Measurements from ENCODE around the gene POLR3K.

The POLR3K gene

GRCh38 chr16:37511-37910 lies 15.9 kb downstream of the POLR3K start:
- Histone ChIP-seq H3K4me3 (ENCODE audit: control insufficient read depth in 1 of 7, extremely low read depth in 1 of 7, insufficient read depth in 4 of 7, low read depth in 2 of 7, low read length in 6 of 7) (no peak overlapping the region), H3K36me3 (ENCODE audit: control insufficient read depth in 4 of 4, insufficient read depth in 4 of 4, low read length in 3 of 4) (peaks cover 0 to 38% (median 7%) of the 10 kb centered on the region in 4 experiments), H3K4me1 (ENCODE audit: control extremely low read depth in 1 of 4, control insufficient read depth in 4 of 4, insufficient read depth in 4 of 4, low read length in 3 of 4) (peaks cover 0 to 43% (median 24%) of the 10 kb centered on the region in 4 experiments), H3K27ac (ENCODE audit: insufficient read depth in 1 of 2, low read depth in 1 of 2, low read length in 2 of 2, poor library complexity in 1 of 2, severe bottlenecking in 2 of 2) (no peak overlapping the region), H3K9me3 (ENCODE audit: control extremely low read depth in 1 of 5, control insufficient read depth in 4 of 5, insufficient read depth in 2 of 5, low read depth in 1 of 5, low read length in 4 of 5) (no peaks in the 10 kb centered on the region), H3K27me3 (replicated peaks in 2 of 5; ENCODE audit: control insufficient read depth in 4 of 5, insufficient read depth in 5 of 5, low read length in 4 of 5) (no peaks in the 10 kb centered on the region)
- 96% methylated on average over 4 of the region's 5 CpGs for WGBS (ENCODE audit: insufficient coverage)
- POLR2A ChIA-PET, result no interaction called here
- CTCF ChIA-PET, result interaction anchor here (1.4 kb wide), 1 partner anchor 9 kb away, joined by 4 read pairs; no protein-coding TSS in a partner anchor
- DNase-seq, result no peak

GRCh38 chr16:36336-36984 lies 16.9 kb downstream of the POLR3K start:
- Histone ChIP-seq H3K9me3 (ENCODE audit: control extremely low read depth in 1 of 5, control insufficient read depth in 4 of 5, insufficient read depth in 2 of 5, low read depth in 1 of 5, low read length in 4 of 5) (no peaks in the 10 kb centered on the region), H3K36me3 (ENCODE audit: control insufficient read depth in 4 of 4, insufficient read depth in 4 of 4, low read length in 3 of 4) (peaks cover 0 to 28% (median 3%) of the 10 kb centered on the region in 4 experiments), H3K27me3 (replicated peaks in 2 of 5; ENCODE audit: control insufficient read depth in 4 of 5, insufficient read depth in 5 of 5, low read length in 4 of 5) (no peaks in the 10 kb centered on the region), H3K4me3 (ENCODE audit: control insufficient read depth in 1 of 7, extremely low read depth in 1 of 7, insufficient read depth in 4 of 7, low read depth in 2 of 7, low read length in 6 of 7) (no peak overlapping the region), H3K4me1 (ENCODE audit: control extremely low read depth in 1 of 4, control insufficient read depth in 4 of 4, insufficient read depth in 4 of 4, low read length in 3 of 4) (peaks cover 0 to 41% (median 24%) of the 10 kb centered on the region in 4 experiments), H3K27ac (ENCODE audit: insufficient read depth in 1 of 2, low read depth in 1 of 2, low read length in 2 of 2, poor library complexity in 1 of 2, severe bottlenecking in 2 of 2) (no peak overlapping the region)
- DNase-seq, result no peak
- WGBS (ENCODE audit: insufficient coverage), result 96% methylated on average over 9 of the region's 15 CpGs
- ChIA-PET CTCF (interaction anchor here (1.0 to 1.4 kb wide), 2 partner anchors 10 to 60 kb away, joined by 3 to 4 read pairs; no protein-coding TSS in a partner anchor), POLR2A (interaction anchor here (0.6 kb wide), 1 partner anchor 43 kb away, joined by 3 read pairs; no protein-coding TSS in a partner anchor)

- DNase-seq, result no peak
- Histone ChIP-seq H3K36me3 (ENCODE audit: control insufficient read depth in 4 of 4, insufficient read depth in 4 of 4, low read length in 3 of 4) (peaks cover 0 to 24% (median 2%) of the 10 kb centered on the region in 4 experiments), H3K27me3 (replicated peaks in 2 of 5; ENCODE audit: control insufficient read depth in 4 of 5, insufficient read depth in 5 of 5, low read length in 4 of 5) (no peaks in the 10 kb centered on the region), H3K27ac (ENCODE audit: insufficient read depth in 1 of 2, low read depth in 1 of 2, low read length in 2 of 2, poor library complexity in 1 of 2, severe bottlenecking in 2 of 2) (peak overlapping the region in 1 of 2 experiments; percentile 30), H3K4me1 (ENCODE audit: control extremely low read depth in 1 of 4, control insufficient read depth in 4 of 4, insufficient read depth in 4 of 4, low read length in 3 of 4) (peaks cover 0 to 41% (median 24%) of the 10 kb centered on the region in 4 experiments), H3K9me3 (ENCODE audit: control extremely low read depth in 1 of 5, control insufficient read depth in 4 of 5, insufficient read depth in 2 of 5, low read depth in 1 of 5, low read length in 4 of 5) (no peaks in the 10 kb centered on the region), H3K4me3 (ENCODE audit: control insufficient read depth in 1 of 7, extremely low read depth in 1 of 7, insufficient read depth in 4 of 7, low read depth in 2 of 7, low read length in 6 of 7) (peak overlapping the region in 1 of 7 experiments; percentile 13)
- 75% methylated on average over 7 of the region's 11 CpGs for WGBS (ENCODE audit: insufficient coverage)
- ChIA-PET POLR2A (interaction anchor here (0.6 kb wide), 1 partner anchor 44 kb away, joined by 3 read pairs; no protein-coding TSS in a partner anchor), CTCF (interaction anchor here (1.0 to 2.0 kb wide), 2 partner anchors 30 to 61 kb away, joined by 3 to 7 read pairs; no protein-coding TSS in a partner anchor)
Measured at GRCh38 chr16:35678-36305, 17.6 kb downstream of the POLR3K start.

- no peaks in the 10 kb centered on the region for H3K27me3 ChIP-seq (replicated peaks in 2 of 5; ENCODE audit: control insufficient read depth in 4 of 5, insufficient read depth in 5 of 5, low read length in 4 of 5)
- H3K36me3 ChIP-seq (ENCODE audit: control insufficient read depth in 4 of 4, insufficient read depth in 4 of 4, low read length in 3 of 4), result peaks cover 0 to 24% (median 2%) of the 10 kb centered on the region in 4 experiments
- 54% methylated on average over 16 of the region's 17 CpGs for WGBS (ENCODE audit: insufficient coverage)
- peak overlapping the region in 3 of 7 experiments; percentile 12 to 40 (median 36) for H3K4me3 ChIP-seq (ENCODE audit: control insufficient read depth in 1 of 7, extremely low read depth in 1 of 7, insufficient read depth in 4 of 7, low read depth in 2 of 7, low read length in 6 of 7)
- H3K4me1 ChIP-seq (ENCODE audit: control extremely low read depth in 1 of 4, control insufficient read depth in 4 of 4, insufficient read depth in 4 of 4, low read length in 3 of 4), result peaks cover 0 to 41% (median 24%) of the 10 kb centered on the region in 4 experiments
- ChIA-PET POLR2A (no interaction called here), CTCF (interaction anchor here (1.5 to 2.0 kb wide), 2 partner anchors 12 to 31 kb away, joined by 3 to 7 read pairs; no protein-coding TSS in a partner anchor)
- H3K9me3 ChIP-seq (ENCODE audit: control extremely low read depth in 1 of 5, control insufficient read depth in 4 of 5, insufficient read depth in 2 of 5, low read depth in 1 of 5, low read length in 4 of 5), result no peaks in the 10 kb centered on the region
- DNase-seq, result peak; percentile 41 to 87 (median 83)
- peak overlapping the region in 1 of 2 experiments; percentile 30 for H3K27ac ChIP-seq (ENCODE audit: insufficient read depth in 1 of 2, low read depth in 1 of 2, low read length in 2 of 2, poor library complexity in 1 of 2, severe bottlenecking in 2 of 2)
Measured at GRCh38 chr16:35011-35677, 18.3 kb downstream of the POLR3K start.

- ChIA-PET CTCF (interaction anchor here (1.5 to 2.0 kb wide), 2 partner anchors 12 to 31 kb away, joined by 3 to 7 read pairs; no protein-coding TSS in a partner anchor), POLR2A (no interaction called here)
- H3K4me1 ChIP-seq (ENCODE audit: control extremely low read depth in 1 of 4, control insufficient read depth in 4 of 4, insufficient read depth in 4 of 4, low read length in 3 of 4), result peaks cover 0 to 36% (median 24%) of the 10 kb centered on the region in 4 experiments
- peak overlapping the region in 2 of 7 experiments; percentile 36 to 40 for H3K4me3 ChIP-seq (ENCODE audit: control insufficient read depth in 1 of 7, extremely low read depth in 1 of 7, insufficient read depth in 4 of 7, low read depth in 2 of 7, low read length in 6 of 7)
- H3K9me3 ChIP-seq (ENCODE audit: control extremely low read depth in 1 of 5, control insufficient read depth in 4 of 5, insufficient read depth in 2 of 5, low read depth in 1 of 5, low read length in 4 of 5), result no peaks in the 10 kb centered on the region
- DNase-seq, result no peak
- H3K27ac ChIP-seq (ENCODE audit: insufficient read depth in 1 of 2, low read depth in 1 of 2, low read length in 2 of 2, poor library complexity in 1 of 2, severe bottlenecking in 2 of 2), result no peak overlapping the region
- H3K27me3 ChIP-seq (replicated peaks in 2 of 5; ENCODE audit: control insufficient read depth in 4 of 5, insufficient read depth in 5 of 5, low read length in 4 of 5), result no peaks in the 10 kb centered on the region
- H3K36me3 ChIP-seq (ENCODE audit: control insufficient read depth in 4 of 4, insufficient read depth in 4 of 4, low read length in 3 of 4), result peaks cover 0 to 24% (median 2%) of the 10 kb centered on the region in 4 experiments
- WGBS (ENCODE audit: insufficient coverage), result 27% methylated on average over 6 of the region's 6 CpGs
Measured at GRCh38 chr16:34648-34987, 18.8 kb downstream of the POLR3K start.

- POLR2A ChIA-PET, result no interaction called here
- H3K36me3 ChIP-seq (ENCODE audit: control insufficient read depth in 4 of 4, insufficient read depth in 4 of 4, low read length in 3 of 4), result peaks cover 0 to 19% (median 2%) of the 10 kb centered on the region in 4 experiments
- peak overlapping the region in 1 of 7 experiments; percentile 36 for H3K4me3 ChIP-seq (ENCODE audit: control insufficient read depth in 1 of 7, extremely low read depth in 1 of 7, insufficient read depth in 4 of 7, low read depth in 2 of 7, low read length in 6 of 7)
- WGBS (ENCODE audit: insufficient coverage), result 95% methylated on average over 13 of the region's 21 CpGs
- H3K4me1 ChIP-seq (ENCODE audit: control extremely low read depth in 1 of 4, control insufficient read depth in 4 of 4, insufficient read depth in 4 of 4, low read length in 3 of 4), result peaks cover 0 to 31% (median 22%) of the 10 kb centered on the region in 4 experiments
- no peaks in the 10 kb centered on the region for H3K9me3 ChIP-seq (ENCODE audit: control extremely low read depth in 1 of 5, control insufficient read depth in 4 of 5, insufficient read depth in 2 of 5, low read depth in 1 of 5, low read length in 4 of 5)
- no peak for DNase-seq
- no peak overlapping the region for H3K27ac ChIP-seq (ENCODE audit: insufficient read depth in 1 of 2, low read depth in 1 of 2, low read length in 2 of 2, poor library complexity in 1 of 2, severe bottlenecking in 2 of 2)
- CTCF ChIA-PET, result interaction anchor here (1.5 to 2.0 kb wide), 2 partner anchors 13 to 32 kb away, joined by 3 to 7 read pairs; no protein-coding TSS in a partner anchor
- no peaks in the 10 kb centered on the region for H3K27me3 ChIP-seq (replicated peaks in 2 of 5; ENCODE audit: control insufficient read depth in 4 of 5, insufficient read depth in 5 of 5, low read length in 4 of 5)
Measured at GRCh38 chr16:33877-34647, 19.3 kb downstream of the POLR3K start.

Data from common myeloid progenitor, CD34-positive (primary cell).